Spleen (tissue), 11 donors: ENCODE results near the gene PLXNA2. TPM values are rescaled to one million over a fixed set of nuclear protein-coding genes. Genes with fewer than 3 reads are reported as not detected.
A peak's percentile ranks its signal among the peaks of the same experiment; 100 is the strongest.

Source experiments
- DNase-seq: peaks from one replicate; pipeline ENCODE4 v3.0.0-alpha.2; 2020
- H3K27ac ChIP-seq, 8 donors: fragments of 200-600 bp; sonication (generic) in 7 of 8; 1 replicate in 4 of 8; 2 replicates in 4 of 8; pipeline versions ENCODE4 v1.5.0 to v1.8.0; 2016 to 2021; ENCODE audit warnings: inconsistent platforms in 4 of 8, mild to moderate bottlenecking in 4 of 8, moderate library complexity in 1 of 8
- H3K27me3 ChIP-seq, 7 donors: fragments of 200-600 bp; sonication (generic) in 6 of 7; replicated peaks in 1 of 7; 1 replicate in 4 of 7; 2 replicates in 3 of 7; pipeline versions ENCODE4 v1.5.0 to v1.8.0; 2016 to 2021; ENCODE audit warnings: inconsistent platforms in 3 of 7, mild to moderate bottlenecking in 1 of 7
- H3K36me3 ChIP-seq, 6 donors: fragments of 200-600 bp; sonication (generic) in 5 of 6; 1 replicate in 4 of 6; 2 replicates in 2 of 6; pipeline versions ENCODE4 v1.5.0 to v1.8.0; 2016 to 2021; ENCODE audit warnings: inconsistent platforms in 2 of 6
- H3K4me1 ChIP-seq, 6 donors: fragments of 200-600 bp; sonication (generic) in 5 of 6; 1 replicate in 3 of 6; 2 replicates in 3 of 6; pipeline versions ENCODE4 v1.5.0 to v1.8.0; 2016 to 2021; ENCODE audit warnings: inconsistent platforms in 3 of 6
- H3K4me3 ChIP-seq, 8 donors: fragments of 200-600 bp; sonication (generic) in 7 of 8; 1 replicate in 4 of 8; 2 replicates in 4 of 8; pipeline versions ENCODE4 v1.5.0 to v1.8.0; 2016 to 2021; ENCODE audit warnings: inconsistent platforms in 4 of 8, mild to moderate bottlenecking in 4 of 8, moderate library complexity in 2 of 8
- H3K9me3 ChIP-seq, 8 donors: fragments of 200-600 bp; sonication (generic) in 7 of 8; 1 replicate in 4 of 8; 2 replicates in 4 of 8; pipeline versions ENCODE4 v1.5.0 to v1.8.0; 2016 to 2021; ENCODE audit warnings: inconsistent platforms in 4 of 8
- CTCF ChIP-seq, 11 experiments: fragments of 200-600 bp in 7 of 11; fragments of 450-650 bp in 4 of 11; sonication (generic) in 4 of 11; IDR thresholded peaks in 8 of 11; conservative IDR thresholded peaks in 3 of 11; 1 replicate in 7 of 11; 2 replicates in 4 of 11; pipeline versions ENCODE4 v1.4.0 to v1.8.0; 2016 to 2021; ENCODE audit warnings: antibody characterized with exemption in 11 of 11, inconsistent platforms in 4 of 11, mild to moderate bottlenecking in 1 of 11
- POLR2A ChIP-seq, 3 donors: fragments of 450-650 bp; IDR thresholded peaks; one replicate each; pipeline ENCODE4 v1.5.1; 2017; ENCODE audit warnings: antibody characterized with exemption in 3 of 3, mild to moderate bottlenecking in 1 of 3
- POLR2AphosphoS5 ChIP-seq, 3 donors: sonication (generic); formaldehyde crosslinking; IDR thresholded peaks; one replicate each; pipeline ENCODE4 v1.5.1; 2017; ENCODE audit warnings: antibody characterized with exemption in 3 of 3
- WGBS, 5 donors: extraction: QIAGEN DNeasy Blood & Tissue Kit in 3 of 5; methylation state at CpG; one replicate each; pipeline versions ENCODE4 v1.1.5 to v1.1.7; 2013 to 2018; 5-methylcytosine and 5-hydroxymethylcytosine counted together
- intact Hi-C: fragments of 100-400 bp; cut with DNase I; formaldehyde crosslinking; loops from one replicate; pipeline ENCODE4 v1.15.0; 2023; ENCODE audit warnings: low total_unique reads
- polyA plus RNA-seq, 3 donors: library from polyadenylated mRNA; stranded (reverse); fragments of 200-250 nt; gene quantifications; one replicate each; pipeline ENCODE4 v1.2.1, GENCODE V29; 2013
- total RNA-seq, 7 donors: library from RNA; depleted of rRNA in 3 of 7; stranded (reverse); fragments of >200 nt in 3 of 7; fragmentation: NEBNext Ultra II Directional in 4 of 7; extraction: Animal tissue kit (Norgen Biotek cat#: 25700) in 4 of 7; gene quantifications; one replicate each; pipeline versions ENCODE4 v1.1.0 to v1.2.1, GENCODE V29; 2016 to 2021
- donor health status: healthy with polysubstance abuse.
- donor health status: DM: no; HTN: no; CAD: no; lungs with moderate emphysema.
- donor health status: DM: no; HTN: no; CAD: no.
- donor health status: Bipolar disorder and iron deficiency.
- donor health status: healthy.
- donor health status: DM: no; HTN: no; CAD: no.
- donor health status: DM: yes; HTN: yes; CAD: no.

PLXNA2 gene
- total and polyA plus RNA-seq, 10 donors, result 0.93 to 16.9 (median 7.0) TPM

- Histone ChIP-seq H3K9me3 (no peaks in the 10 kb centered on the region), H3K36me3 (peaks cover 0 to 6% (median 0%) of the 10 kb centered on the region in 6 donors), H3K4me3 (no peak overlapping the region), H3K27me3 (no peaks in the 10 kb centered on the region), H3K27ac (no peak overlapping the region), H3K4me1 (peaks cover 0 to 27% (median 10%) of the 10 kb centered on the region in 6 donors)
- TF ChIP-seq CTCF (IDR thresholded peaks at IDR 0.05 in 8 of 11, conservative IDR thresholded peaks at IDR 0.05 in 3 of 11), result no peak
- TF ChIP-seq POLR2A (IDR thresholded peaks at IDR 0.05), result no peak
- no peak for TF ChIP-seq POLR2AphosphoS5 (IDR thresholded peaks at IDR 0.05)
- intact Hi-C loops, result no loop called here
- WGBS, 5 donors, result 85 to 94% (median 91%) methylated on average over 7 of the region's 7 CpGs
- no peak for DNase-seq
Observed at GRCh38 chr1:208098773-208099172, 145.4 kb downstream of the PLXNA2 start.

GRCh38 chr1:208093754-208094719, 150.1 kb downstream of the PLXNA2 start:
- DNase-seq, result peak; percentile 83
- peaks cover 0 to 19% (median 0%) of the 10 kb centered on the region in 6 donors for H3K36me3 ChIP-seq
- no peaks in the 10 kb centered on the region for H3K4me1 ChIP-seq
- 32 to 57% (median 55%) methylated on average over 4 of the region's 4 CpGs for WGBS, 5 donors
- no peaks in the 10 kb centered on the region for H3K27me3 ChIP-seq
- H3K9me3 ChIP-seq, result no peaks in the 10 kb centered on the region
- H3K27ac ChIP-seq, result no peak overlapping the region
- no peak overlapping the region for H3K4me3 ChIP-seq
- TF ChIP-seq CTCF (IDR thresholded peaks at IDR 0.05 in 8 of 11, conservative IDR thresholded peaks at IDR 0.05 in 3 of 11) (peak; percentile 25 to 79 (median 65)), POLR2AphosphoS5 (IDR thresholded peaks at IDR 0.05) (no peak)
- intact Hi-C loops, result loop anchor here (5.0 kb wide), 1 partner anchor 77 kb away; no protein-coding TSS in a partner anchor

GRCh38 chr1:208093046-208093445, 151.1 kb downstream of the PLXNA2 start:
- peaks cover 0 to 19% (median 0%) of the 10 kb centered on the region in 6 donors for H3K36me3 ChIP-seq
- DNase-seq, result no peak
- H3K27ac ChIP-seq, result no peak overlapping the region
- H3K4me1 ChIP-seq, result no peaks in the 10 kb centered on the region
- H3K9me3 ChIP-seq, result no peaks in the 10 kb centered on the region
- intact Hi-C loops, result loop anchor here (5.0 kb wide), 1 partner anchor 76 kb away; no protein-coding TSS in a partner anchor
- no peak overlapping the region for H3K4me3 ChIP-seq
- no peak for TF ChIP-seq CTCF (IDR thresholded peaks at IDR 0.05 in 8 of 11, conservative IDR thresholded peaks at IDR 0.05 in 3 of 11)
- no peak for TF ChIP-seq POLR2AphosphoS5 (IDR thresholded peaks at IDR 0.05)
- TF ChIP-seq POLR2A (IDR thresholded peaks at IDR 0.05), result no peak
- WGBS, 5 donors, result 64 to 93% (median 81%) methylated on average over 3 of the region's 3 CpGs
- no peaks in the 10 kb centered on the region for H3K27me3 ChIP-seq
